Tibial nerve (tissue), 4 donors: ENCODE data around the gene CLMP.

ENCODE experiments used
- EP300 ChIP-seq, 2 donors: sonication (generic); formaldehyde crosslinking; IDR thresholded peaks; one replicate each; pipeline ENCODE4 v1.6.1; 2017; ENCODE audit warnings: antibody characterized with exemption in 2 of 2, mild to moderate bottlenecking in 1 of 2
- POLR2A ChIP-seq, 2 donors: fragments of 450-650 bp; IDR thresholded peaks; one replicate each; pipeline ENCODE4 v1.6.1; 2017; ENCODE audit warnings: antibody characterized with exemption in 2 of 2, mild to moderate bottlenecking in 2 of 2, moderate library complexity in 2 of 2
- TF ChIP-seq, protein P1 (sequence below), 5 experiments: fragments of 200-600 bp in 3 of 5; fragments of 450-650 bp in 2 of 5; sonication (generic) in 3 of 5; IDR thresholded peaks; one replicate each; pipeline ENCODE4 v1.5.1; 2016 to 2019; ENCODE audit warnings: antibody characterized with exemption in 5 of 5, mild to moderate bottlenecking in 3 of 5, moderate library complexity in 2 of 5

DNA sequence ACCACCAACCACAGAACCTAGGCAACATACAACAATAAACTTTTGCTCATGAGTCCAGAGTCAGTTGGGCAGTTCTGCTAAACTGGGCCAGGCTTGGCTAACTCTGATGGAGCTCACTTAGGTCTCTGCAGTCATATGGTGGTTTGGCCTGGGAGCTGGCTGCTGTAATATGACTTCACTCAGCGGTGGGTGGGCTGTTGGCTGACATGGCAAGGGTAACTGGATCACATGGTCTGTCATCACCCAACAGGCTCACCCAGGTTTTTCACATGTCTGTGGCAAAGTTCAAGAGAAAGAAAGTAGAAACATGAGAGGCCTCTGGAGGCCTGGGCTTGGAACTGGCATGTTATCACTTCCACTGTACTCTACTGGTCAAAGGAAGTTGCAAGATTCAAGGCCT, 43.2 kb upstream of the CLMP start:
- TF ChIP-seq, protein P1, sequence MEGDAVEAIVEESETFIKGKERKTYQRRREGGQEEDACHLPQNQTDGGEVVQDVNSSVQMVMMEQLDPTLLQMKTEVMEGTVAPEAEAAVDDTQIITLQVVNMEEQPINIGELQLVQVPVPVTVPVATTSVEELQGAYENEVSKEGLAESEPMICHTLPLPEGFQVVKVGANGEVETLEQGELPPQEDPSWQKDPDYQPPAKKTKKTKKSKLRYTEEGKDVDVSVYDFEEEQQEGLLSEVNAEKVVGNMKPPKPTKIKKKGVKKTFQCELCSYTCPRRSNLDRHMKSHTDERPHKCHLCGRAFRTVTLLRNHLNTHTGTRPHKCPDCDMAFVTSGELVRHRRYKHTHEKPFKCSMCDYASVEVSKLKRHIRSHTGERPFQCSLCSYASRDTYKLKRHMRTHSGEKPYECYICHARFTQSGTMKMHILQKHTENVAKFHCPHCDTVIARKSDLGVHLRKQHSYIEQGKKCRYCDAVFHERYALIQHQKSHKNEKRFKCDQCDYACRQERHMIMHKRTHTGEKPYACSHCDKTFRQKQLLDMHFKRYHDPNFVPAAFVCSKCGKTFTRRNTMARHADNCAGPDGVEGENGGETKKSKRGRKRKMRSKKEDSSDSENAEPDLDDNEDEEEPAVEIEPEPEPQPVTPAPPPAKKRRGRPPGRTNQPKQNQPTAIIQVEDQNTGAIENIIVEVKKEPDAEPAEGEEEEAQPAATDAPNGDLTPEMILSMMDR (IDR thresholded peaks at IDR 0.05): no peak
- TF ChIP-seq POLR2A (IDR thresholded peaks at IDR 0.05) (no peak), EP300 (IDR thresholded peaks at IDR 0.05) (peak in 1 of 2 donors; percentile 52)
